Islet of Langerhans (tissue), 1 donor: ENCODE data around the gene UBTD1.
"Not testable (repeated sequence)": the region's sequence is repeated elsewhere in the genome, so short reads cannot be mapped to it uniquely, and the experiment has no call there.

Source experiments
- FAIRE-seq: peaks from one replicate; lab custom pipeline; 2011; peaks lifted over from hg19 to GRCh38; lab: Jason Lieb, UNC

UBTD1 gene

DNA sequence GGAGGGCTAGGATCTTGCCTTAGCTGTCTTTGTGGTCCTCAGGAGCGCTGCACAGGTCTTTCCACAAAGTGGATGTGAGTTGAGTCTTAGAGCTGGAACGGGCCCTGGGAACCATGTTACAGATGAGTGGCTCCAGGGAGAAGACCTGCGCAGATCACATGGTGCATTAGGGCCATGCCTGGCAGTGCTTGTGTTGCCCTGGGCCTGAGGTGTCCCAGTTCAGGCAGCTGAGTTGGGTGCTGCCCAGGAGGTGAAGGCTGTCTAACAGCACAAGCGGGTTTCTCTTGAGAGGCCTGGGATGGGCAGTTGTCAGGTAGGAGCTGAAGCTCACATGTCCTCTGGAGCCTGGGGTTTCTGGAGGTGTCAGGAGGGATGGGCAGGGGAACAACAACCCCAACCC is 40.1 kb downstream of the UBTD1 start:
- no peak for FAIRE-seq

GRCh38 chr10:97539523-97540200 is 40.9 kb downstream of the UBTD1 start:
- FAIRE-seq: no peak

GRCh38 chr10:97540669-97541500 is 42.2 kb downstream of the UBTD1 start:
- FAIRE-seq: no peak

DNA sequence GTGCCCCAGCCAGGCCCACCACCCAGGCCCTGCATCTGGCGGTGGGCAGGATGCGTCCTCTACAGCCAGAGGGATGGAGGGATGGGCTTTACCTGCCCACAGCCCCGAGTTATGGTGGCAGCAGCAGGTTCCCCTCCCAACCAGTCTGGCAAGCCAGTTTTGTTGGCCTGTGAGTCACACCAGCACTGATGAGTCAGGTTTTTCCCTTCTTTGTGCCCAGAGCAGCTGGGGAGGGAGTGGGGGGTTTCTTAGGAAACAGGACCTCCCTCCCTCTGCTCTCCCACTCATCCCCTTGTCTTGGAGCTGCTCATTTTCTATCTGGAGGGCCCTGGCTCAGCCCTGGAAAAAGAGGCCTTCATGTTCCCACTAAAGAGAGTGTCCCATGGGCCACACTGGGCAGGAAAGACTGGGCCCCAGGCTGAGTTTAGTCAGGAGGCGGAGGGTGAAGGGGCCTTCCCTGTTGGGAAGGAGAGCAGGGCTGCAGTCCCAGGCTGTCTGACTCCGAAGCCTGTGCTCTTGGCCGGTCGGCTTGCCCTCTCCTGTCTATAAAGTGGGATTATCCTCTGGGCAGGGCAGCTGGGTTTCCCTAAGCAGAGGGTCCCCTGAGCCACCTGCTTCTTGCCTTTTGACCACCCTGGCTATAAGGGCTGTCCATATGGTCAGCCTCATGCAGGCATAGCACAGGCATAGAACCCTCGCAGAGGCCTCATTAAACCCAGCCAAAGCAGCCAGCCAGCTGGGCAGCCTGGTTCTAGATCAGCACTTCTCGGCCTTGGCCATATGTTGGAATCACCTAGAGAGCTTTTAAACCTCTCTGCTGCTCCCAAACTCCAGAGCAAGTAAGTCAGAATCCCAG is 43.7 kb downstream of the UBTD1 start:
- peak; percentile 24 for FAIRE-seq

DNA sequence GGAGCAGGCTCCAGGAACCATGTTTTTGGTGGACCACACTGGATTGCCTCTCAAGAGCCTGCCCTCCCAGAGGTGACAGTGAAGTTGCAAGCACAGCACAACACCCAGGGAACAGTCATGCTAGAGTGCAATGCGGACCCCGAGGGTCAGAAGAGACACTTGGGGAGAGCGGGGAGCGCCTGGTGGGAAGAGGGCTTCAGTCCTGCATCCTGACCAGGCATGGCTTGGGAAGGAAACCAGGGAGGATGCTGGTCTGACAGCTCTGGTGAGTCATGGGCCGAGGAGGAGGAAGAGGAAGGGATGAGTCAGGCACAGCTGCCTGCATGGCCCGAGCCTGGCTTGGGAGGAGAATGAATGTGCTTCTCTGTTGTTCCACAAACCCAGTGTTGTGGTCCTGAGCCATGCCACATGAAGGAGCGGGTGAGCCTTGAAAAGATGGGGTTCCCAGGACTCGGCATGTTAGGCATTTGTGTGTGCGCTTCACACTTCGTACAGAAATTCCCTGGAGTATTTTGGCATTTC is 44.4 kb downstream of the UBTD1 start:
- peak; percentile 86 for FAIRE-seq

- FAIRE-seq: no peak
Measured at GRCh38 chr10:97546456-97547270, 47.9 kb downstream of the UBTD1 start.

DNA sequence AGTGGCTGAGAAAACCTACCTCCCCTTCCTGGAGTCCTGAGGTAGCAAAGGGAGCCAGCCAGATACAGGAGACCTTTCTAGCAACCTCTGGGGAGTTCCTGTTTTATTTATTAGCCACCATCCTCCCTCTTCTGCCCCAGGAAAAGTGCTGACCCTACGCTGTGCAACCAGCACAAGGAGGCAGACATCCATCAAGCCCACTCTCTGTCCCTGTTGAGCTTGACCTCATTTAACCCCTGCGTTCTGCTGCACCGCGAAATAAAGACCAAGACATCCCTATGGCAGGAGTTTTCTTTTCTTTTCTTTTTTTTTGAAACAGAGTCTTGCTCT is 48.5 kb downstream of the UBTD1 start:
- FAIRE-seq: no peak

DNA sequence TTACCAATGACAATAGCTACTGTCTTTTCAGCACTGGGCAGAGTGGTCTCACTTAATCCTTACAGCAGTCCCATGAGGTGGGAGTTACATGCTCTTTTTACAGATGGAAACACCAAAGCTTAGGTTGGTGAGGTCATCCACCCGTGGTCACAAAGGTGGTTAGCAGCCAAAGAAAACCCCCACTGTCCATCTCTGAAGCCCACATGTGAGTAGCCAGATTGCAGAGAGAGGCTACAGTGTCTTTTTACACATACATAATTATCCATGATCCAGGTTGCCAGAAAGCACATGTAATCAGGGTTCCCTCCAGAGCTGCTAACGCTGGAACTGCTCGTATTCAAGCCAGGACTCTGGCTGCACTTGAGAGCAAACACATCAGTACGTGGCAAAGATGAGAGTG is 49.2 kb downstream of the UBTD1 start:
- FAIRE-seq: no peak

DNA sequence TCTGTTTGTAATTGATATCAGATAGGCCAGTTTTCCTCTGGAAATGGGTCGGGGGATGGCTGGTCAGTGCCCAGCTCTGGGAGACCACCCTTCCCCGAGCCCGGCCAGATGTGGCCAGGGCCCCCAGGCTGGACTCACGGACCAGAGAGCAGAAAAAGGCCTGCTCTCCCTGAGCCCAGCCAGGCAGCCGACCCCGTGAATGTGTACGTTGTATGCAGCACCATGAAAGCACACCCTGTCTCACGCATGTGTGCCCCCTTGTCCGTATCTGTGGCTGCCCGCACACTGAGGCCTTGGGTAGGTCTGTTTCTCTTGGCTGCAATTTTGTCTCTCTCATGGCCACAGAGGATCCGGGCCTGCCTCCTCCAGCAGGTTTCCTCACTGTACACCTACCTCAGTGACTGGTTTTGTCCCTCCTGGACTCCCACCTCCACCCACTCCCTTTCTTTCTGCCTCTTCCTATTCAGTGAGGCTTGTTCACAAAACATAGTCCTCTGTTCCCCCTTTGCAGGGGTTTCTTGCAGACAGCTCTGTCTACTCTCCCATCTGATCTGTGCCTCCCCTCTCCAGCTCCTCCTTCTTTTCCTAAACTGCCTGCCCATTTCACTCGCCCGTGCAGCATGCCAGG is 50.2 kb downstream of the UBTD1 start:
- FAIRE-seq: no peak

DNA sequence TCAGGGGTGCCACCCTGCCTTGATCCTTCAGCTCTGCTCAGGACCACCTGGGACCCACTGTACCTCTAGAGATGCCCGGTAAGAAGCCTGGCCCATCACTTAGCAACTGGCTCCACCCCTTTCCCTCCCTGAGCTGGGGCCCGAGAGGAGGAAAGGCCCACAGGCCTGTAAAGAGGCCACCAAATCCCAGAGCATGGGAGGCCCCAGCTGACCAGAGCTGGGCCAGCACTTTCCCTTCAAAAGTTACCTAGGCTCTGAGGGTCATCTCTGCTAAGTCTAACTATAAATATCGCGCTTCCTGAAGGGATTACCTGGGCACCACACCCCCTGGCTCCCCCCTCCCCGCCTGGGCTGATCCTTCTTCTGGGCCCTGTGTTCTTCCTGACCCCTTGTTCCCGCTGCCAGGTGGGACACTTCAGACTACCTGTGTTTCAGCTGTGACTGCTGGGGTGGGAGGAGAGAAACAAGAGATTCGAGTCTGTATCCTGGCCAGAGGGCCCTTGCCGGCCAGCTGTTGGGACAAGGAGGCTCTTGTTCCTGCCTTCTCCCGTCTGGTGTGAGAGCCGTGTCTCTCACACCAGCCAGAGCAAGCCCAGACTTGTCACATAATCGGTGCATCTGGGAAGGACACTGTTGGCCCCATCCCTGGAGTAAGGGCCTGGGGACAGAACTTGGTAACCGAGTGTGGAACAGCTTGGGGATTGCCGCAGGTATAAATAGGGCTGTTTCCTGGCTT is 51.0 kb downstream of the UBTD1 start:
- FAIRE-seq: no peak

DNA sequence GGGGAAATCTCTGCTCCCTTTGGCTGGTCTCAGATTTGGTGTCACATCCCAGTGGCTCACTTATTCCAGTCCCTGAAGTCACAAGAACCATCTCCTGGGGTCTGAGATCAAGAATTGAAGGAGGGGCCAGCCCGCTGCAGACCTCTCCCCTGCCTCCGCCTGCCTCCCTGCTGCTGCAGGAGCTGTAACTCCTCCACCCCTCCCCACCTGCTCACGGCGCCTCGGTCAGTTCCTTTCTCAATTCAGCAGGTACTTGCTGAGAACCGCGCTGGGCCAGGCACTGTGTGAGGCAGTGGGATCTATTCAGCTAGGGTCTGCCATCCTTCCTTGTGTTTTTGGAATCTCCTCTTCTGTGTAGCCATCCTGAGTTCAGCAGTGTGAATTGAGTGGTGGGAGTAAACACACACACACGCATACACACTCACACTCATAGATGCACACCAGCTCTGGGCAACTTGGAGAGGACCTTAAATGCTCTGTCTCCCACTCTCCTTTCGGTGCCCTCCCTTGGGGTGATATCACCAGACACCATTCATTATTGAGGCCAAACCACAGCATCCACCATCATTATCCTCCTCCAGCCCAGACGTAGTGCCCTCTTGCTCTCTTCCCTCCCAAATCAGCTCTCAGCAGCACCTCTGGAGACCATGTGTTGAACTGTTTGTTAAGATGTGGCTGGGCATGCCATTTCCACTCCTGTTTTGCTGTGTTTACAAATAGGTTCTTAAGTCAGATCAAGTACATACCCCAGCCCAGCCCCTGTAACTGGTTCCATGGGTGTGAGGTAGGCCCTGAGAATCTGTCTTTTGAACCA is 51.8 kb downstream of the UBTD1 start:
- FAIRE-seq: no peak

GRCh38 chr10:97551271-97551670 is 52.5 kb downstream of the UBTD1 start:
- FAIRE-seq: no peak

DNA sequence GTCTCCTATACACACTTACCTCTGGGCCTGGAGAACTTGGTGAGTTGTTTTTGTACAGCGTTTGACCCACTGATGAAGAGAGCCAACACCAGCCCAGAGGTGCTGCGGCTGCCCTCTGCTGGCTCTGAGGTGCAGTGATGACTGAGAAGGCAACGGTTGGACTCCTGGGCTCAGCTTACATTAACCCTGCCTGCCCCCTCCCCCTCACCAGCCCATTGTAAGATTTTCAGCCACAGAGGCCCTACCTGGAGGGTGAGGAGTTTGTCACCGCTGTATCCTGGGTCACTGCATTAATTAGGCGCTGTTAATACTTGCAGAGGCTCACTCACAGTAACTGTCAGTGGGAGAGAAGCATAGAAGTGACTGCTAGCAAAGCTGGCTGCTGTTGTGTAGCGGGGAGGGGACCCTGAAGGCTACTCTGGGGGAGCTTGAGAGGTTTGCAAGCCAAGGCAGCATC is 54.9 kb downstream of the UBTD1 start:
- FAIRE-seq: no peak

DNA sequence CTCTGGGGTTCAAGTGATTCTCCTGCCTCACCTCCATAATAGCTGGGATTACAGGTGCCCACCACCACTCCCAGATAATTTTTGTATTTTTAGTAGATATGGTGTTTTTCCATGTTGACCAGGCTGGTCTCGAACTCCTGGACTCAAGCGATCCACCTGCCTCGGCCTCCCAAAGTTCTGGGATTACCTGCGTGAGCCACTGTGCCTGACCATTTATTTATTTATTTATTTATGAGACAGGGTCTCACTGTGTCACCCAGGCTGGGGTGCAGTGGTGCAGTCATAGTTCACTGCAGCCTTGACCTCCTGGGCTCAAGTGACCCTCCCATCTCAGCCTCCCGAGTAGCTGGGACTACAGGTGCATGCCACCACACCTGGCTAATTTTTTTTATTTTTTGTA is 55.6 kb downstream of the UBTD1 start:
- FAIRE-seq: not testable (repeated sequence)

- not testable (repeated sequence) for FAIRE-seq
Measured at GRCh38 chr10:97555541-97555940, 56.8 kb downstream of the UBTD1 start.

DNA sequence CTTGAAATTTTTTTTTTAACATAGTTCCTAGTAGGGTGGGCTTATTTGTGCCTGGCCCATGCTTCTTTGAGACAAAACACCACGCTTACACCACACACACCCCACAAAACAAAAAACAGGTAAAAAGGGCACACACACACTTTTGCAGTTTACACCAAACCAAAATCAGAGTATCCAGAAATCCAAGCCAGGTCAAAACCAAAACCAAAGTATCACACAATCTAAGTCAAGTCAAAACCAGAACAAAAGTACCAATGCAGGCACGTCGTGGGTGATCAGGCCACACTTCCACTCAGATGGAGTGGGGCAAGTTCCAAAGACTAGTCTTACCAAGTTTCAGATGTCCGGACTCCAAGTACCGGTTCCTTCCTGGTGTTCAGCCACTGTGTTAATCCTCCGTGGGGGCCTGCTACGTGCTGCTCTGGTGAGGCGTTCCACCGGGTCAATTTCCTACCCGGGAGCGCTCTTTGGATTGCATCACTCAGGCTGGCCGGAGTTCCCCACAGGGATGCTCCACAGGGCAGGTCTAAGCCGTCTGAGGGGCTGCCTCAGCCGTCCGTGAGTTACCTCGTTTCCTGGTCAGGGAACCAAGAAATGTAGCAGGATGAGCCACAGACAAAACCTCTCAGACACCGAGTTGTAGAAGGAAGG is 62.1 kb downstream of the UBTD1 start:
- FAIRE-seq: not testable (repeated sequence)

GRCh38 chr10:97561386-97562077 is 62.8 kb downstream of the UBTD1 start:
- not testable (repeated sequence) for FAIRE-seq

DNA sequence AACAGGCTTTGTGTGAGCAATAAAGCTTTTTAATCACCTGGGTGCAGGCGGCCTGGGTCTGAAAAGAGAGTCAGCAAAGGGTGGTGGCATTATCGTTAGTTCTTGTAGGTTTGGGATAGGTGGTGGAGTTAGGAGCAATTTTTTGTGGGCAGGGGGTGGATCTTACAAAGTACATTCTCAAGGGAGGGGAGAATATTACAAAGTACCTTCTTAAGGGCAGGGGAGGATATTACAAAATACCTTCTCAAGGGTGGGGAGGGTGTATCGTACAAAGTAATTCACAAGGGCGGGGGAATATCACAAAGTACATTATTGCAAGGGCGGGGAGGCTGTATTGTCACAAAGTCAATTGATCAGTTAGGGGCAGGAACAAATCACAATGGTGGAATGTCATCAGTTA is 63.6 kb downstream of the UBTD1 start:
- FAIRE-seq: not testable (repeated sequence)
